Muscle layer of duodenum (tissue), 2 donors: ENCODE results near the gene KHDRBS2.
"Not testable (repeated sequence)": the region's sequence is repeated elsewhere in the genome, so short reads cannot be mapped to it uniquely, and the experiment has no call there.

Source experiments
- H3K27ac ChIP-seq: one replicate; pipeline ENCODE4 v1.7.0; 2013; ENCODE audit warnings: mild to moderate bottlenecking, low read length
- H3K27me3 ChIP-seq: one replicate; pipeline ENCODE4 v1.7.0; 2013; ENCODE audit warnings: low read depth, mild to moderate bottlenecking, control low read depth, low read length
- H3K36me3 ChIP-seq, 2 donors: one replicate each; pipeline ENCODE4 v1.7.0; 2013; ENCODE audit warnings: low read length in 2 of 2, control low read depth in 1 of 2, mild to moderate bottlenecking in 1 of 2; ENCODE audit not compliant: insufficient read depth in 2 of 2, control insufficient read depth in 1 of 2
- H3K4me1 ChIP-seq, 2 donors: one replicate each; pipeline ENCODE4 v1.7.0; 2013; ENCODE audit warnings: low read length in 2 of 2, mild to moderate bottlenecking in 2 of 2, control low read depth in 1 of 2, moderate library complexity in 1 of 2; ENCODE audit not compliant: insufficient read depth in 2 of 2, control insufficient read depth in 1 of 2
- H3K4me3 ChIP-seq, 2 donors: one replicate each; pipeline ENCODE4 v1.7.0; 2013; ENCODE audit warnings: low read length in 2 of 2, low read depth in 1 of 2, mild to moderate bottlenecking in 1 of 2
- H3K9me3 ChIP-seq, 2 donors: one replicate each; pipeline ENCODE4 v1.7.0; 2013; ENCODE audit warnings: low read length in 2 of 2, control low read depth in 1 of 2, mild to moderate bottlenecking in 1 of 2; ENCODE audit not compliant: control insufficient read depth in 1 of 2
- donor health status: healthy.

The KHDRBS2 gene

GRCh38 chr6:61841958-61842357, 444.1 kb downstream of the KHDRBS2 start:
- Histone ChIP-seq H3K4me1 (no peaks in the 10 kb centered on the region), H3K36me3 (no peaks in the 10 kb centered on the region), H3K9me3 (no peaks in the 10 kb centered on the region), H3K27me3 (no peaks in the 10 kb centered on the region), H3K27ac (no peak overlapping the region), H3K4me3 (no peak overlapping the region)

- no peaks in the 10 kb centered on the region for H3K27me3 ChIP-seq
These were observed 450.8 kb downstream of the KHDRBS2 start for GRCh38 chr6:61835237-61835636.

GRCh38 chr6:61833176-61833755, 452.8 kb downstream of the KHDRBS2 start:
- H3K27me3 ChIP-seq: no peaks in the 10 kb centered on the region
- H3K9me3 ChIP-seq: no peaks in the 10 kb centered on the region
- H3K36me3 ChIP-seq: no peaks in the 10 kb centered on the region
- no peak overlapping the region for H3K4me3 ChIP-seq
- no peaks in the 10 kb centered on the region for H3K4me1 ChIP-seq
- no peak overlapping the region for H3K27ac ChIP-seq

More at GRCh38 chr6:61835237-61835636, 450.8 kb downstream of the KHDRBS2 start:
- no peaks in the 10 kb centered on the region for H3K4me1 ChIP-seq
- H3K4me3 ChIP-seq: no peak overlapping the region
- no peaks in the 10 kb centered on the region for H3K36me3 ChIP-seq
- H3K9me3 ChIP-seq: no peaks in the 10 kb centered on the region
- H3K27ac ChIP-seq: no peak overlapping the region

GRCh38 chr6:61817716-61818115, 468.3 kb downstream of the KHDRBS2 start:
- Histone ChIP-seq H3K36me3 (no peaks in the 10 kb centered on the region), H3K4me3 (no peak overlapping the region), H3K27ac (no peak overlapping the region), H3K9me3 (no peaks in the 10 kb centered on the region), H3K27me3 (no peaks in the 10 kb centered on the region), H3K4me1 (no peaks in the 10 kb centered on the region)

GRCh38 chr6:61810047-61810446, 476.0 kb downstream of the KHDRBS2 start:
- Histone ChIP-seq H3K4me3 (no peak overlapping the region), H3K36me3 (no peaks in the 10 kb centered on the region), H3K9me3 (no peaks in the 10 kb centered on the region), H3K4me1 (no peaks in the 10 kb centered on the region), H3K27ac (no peak overlapping the region), H3K27me3 (no peaks in the 10 kb centered on the region)

- Histone ChIP-seq H3K9me3 (no peaks in the 10 kb centered on the region), H3K27ac (no peak overlapping the region), H3K36me3 (no peaks in the 10 kb centered on the region), H3K4me3 (no peak overlapping the region), H3K4me1 (no peaks in the 10 kb centered on the region), H3K27me3 (no peaks in the 10 kb centered on the region)
These were observed 476.9 kb downstream of the KHDRBS2 start for GRCh38 chr6:61809004-61809595.

- Histone ChIP-seq H3K27ac (no peak overlapping the region), H3K4me1 (no peaks in the 10 kb centered on the region), H3K9me3 (no peaks in the 10 kb centered on the region), H3K36me3 (no peaks in the 10 kb centered on the region), H3K4me3 (no peak overlapping the region), H3K27me3 (no peaks in the 10 kb centered on the region)
These were observed 498.0 kb downstream of the KHDRBS2 start for GRCh38 chr6:61787998-61788397.

GRCh38 chr6:61769446-61769845, 516.6 kb downstream of the KHDRBS2 start:
- not testable (repeated sequence) for H3K27me3 ChIP-seq, H3K9me3 ChIP-seq, H3K4me3 ChIP-seq, H3K4me1 ChIP-seq, H3K36me3 ChIP-seq, H3K27ac ChIP-seq

GRCh38 chr6:61755739-61756138, 530.3 kb downstream of the KHDRBS2 start:
- Histone ChIP-seq H3K27ac (no peak overlapping the region), H3K27me3 (no peaks in the 10 kb centered on the region), H3K9me3 (no peaks in the 10 kb centered on the region), H3K4me3 (no peak overlapping the region), H3K4me1 (no peaks in the 10 kb centered on the region), H3K36me3 (no peaks in the 10 kb centered on the region)

GRCh38 chr6:61751986-61752385, 534.0 kb downstream of the KHDRBS2 start:
- H3K36me3 ChIP-seq: no peaks in the 10 kb centered on the region
- no peak overlapping the region for H3K27ac ChIP-seq
- no peaks in the 10 kb centered on the region for H3K4me1 ChIP-seq
- no peaks in the 10 kb centered on the region for H3K27me3 ChIP-seq
- H3K9me3 ChIP-seq: no peaks in the 10 kb centered on the region
- H3K4me3 ChIP-seq: no peak overlapping the region

GRCh38 chr6:61745994-61746393, 540.0 kb downstream of the KHDRBS2 start:
- Histone ChIP-seq H3K4me3 (no peak overlapping the region), H3K4me1 (no peaks in the 10 kb centered on the region), H3K9me3 (no peaks in the 10 kb centered on the region), H3K36me3 (no peaks in the 10 kb centered on the region), H3K27ac (no peak overlapping the region), H3K27me3 (no peaks in the 10 kb centered on the region)

- no peak overlapping the region for H3K27ac ChIP-seq
- no peaks in the 10 kb centered on the region for H3K36me3 ChIP-seq
- no peaks in the 10 kb centered on the region for H3K27me3 ChIP-seq
- H3K9me3 ChIP-seq: no peaks in the 10 kb centered on the region
- no peaks in the 10 kb centered on the region for H3K4me1 ChIP-seq
- no peak overlapping the region for H3K4me3 ChIP-seq
These were observed 574.2 kb downstream of the KHDRBS2 start for GRCh38 chr6:61711849-61712248.
